NCI-H1417 (cell line): ENCODE data around the gene HPCAL1.

ENCODE experiments used
- DNase-seq, 3 experiments: peaks; one replicate each; lab custom pipeline; 2025; lab: John Stamatoyannopoulos, UW

Gene HPCAL1

DNA sequence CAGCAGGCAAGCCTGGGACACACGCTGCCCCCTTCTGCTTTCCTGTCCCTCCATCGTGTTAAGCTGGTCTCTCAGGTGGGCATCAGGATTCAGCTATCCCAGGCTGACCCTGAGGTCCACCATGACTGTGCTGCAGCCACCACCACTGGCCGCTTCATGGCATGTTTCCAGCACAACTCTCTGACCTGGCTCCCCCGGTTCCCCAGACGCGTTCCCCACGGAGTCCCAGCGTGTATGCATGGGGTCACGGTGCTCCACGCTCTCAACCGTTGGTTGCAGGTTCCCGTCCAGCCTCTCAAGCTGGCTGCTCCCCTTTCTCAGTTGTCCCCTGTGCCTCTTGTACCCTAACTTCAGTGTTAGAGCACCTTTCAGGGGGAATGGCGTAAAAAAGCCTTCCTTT lies 20.3 kb downstream of the HPCAL1 start:
- DNase-seq: no peak

DNA sequence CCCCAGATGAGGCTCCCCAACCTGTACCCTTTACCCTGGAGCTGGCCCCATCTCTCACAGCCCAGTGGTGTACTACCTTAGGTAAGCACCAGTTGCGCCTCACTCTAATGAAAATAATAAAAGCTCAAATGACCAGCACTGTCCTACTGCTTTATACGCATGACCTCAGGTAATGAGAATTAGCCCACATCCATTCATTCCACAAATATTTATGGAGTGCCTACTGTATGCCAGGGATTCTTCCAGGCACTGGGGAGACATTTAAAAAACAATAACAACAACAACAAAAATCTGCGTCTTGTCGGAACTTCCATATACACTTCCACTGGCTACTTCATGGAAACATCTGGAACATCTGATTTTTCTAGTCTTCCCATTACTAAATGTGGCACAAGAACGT lies 20.8 kb downstream of the HPCAL1 start:
- DNase-seq: no peak

DNA sequence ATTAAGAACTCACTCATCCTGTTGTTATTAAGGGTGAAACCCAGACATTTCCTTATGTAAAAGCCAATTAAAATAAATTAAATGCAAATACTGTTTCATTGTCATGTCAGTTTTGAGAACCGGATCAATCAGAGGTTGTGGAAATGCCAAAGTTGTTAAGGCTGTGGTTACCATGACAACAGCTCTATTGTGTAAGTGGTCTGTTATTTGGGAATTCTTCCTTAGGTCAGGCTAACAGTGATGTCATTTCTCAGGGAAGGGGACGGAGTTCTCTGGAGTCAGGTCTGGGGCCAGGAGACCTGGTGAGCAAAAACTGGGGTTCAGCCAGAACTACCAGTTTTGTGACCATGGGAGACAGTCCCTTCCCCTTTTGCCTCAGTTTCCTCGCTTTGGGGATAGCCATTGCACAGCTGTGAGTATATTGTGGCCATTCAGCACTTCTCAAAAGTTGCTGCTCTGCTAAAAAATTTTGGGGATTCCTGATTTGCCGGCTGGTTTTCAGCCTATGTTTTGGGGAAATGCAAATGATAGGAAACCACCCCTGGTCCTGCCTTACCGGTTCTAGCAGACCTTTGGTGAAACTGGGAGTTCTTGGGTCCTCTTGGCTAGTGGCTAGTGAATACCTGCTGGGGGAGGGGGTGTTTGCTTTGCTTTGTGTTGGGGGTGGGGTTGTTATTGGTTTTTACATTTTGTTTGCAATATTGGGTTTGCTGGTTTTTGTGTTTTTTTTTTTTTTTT lies 21.6 kb downstream of the HPCAL1 start:
- peak in 1 of 3 experiments; percentile 20 for DNase-seq

DNA sequence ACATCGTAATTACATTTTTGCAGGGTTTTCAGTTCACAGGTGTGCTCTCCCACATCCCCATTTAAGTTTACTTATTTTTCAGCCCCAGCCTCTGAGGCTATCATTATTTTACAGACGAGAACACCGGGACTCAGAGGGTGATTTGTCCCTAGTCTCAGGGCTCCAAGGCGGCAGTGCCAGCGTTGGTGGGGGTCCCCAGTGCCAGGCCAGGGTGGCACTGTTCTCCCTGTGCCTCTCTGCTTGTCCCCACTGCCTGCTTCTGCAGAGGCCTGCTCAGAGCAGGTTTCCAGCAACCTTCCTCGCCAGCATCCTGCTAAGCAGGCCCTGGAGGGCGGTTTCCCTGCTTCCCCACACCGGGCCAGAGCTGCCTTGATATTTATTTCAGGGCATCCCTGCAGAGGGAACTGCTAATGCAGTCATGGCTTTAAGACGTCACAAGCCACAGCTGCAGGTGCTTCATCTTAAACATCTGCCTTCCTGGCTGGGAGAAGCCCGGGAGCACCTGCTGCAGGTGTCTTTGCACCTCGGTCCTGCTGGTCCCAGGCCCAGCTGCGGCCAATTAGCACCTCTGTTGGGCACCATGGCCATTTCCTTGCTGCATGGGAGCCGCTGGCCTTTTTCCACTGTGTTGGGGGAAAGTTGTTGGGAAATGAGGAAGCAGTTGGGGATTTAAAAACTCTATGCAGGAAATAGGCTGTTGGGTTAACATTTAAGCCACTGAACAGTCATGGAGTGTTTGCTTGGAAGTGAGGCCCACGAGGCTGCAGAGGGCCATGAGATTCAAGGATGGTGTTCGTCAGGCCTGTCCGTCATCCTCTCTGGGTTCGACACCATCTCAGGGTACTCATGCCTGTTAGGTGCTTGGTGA lies 22.8 kb downstream of the HPCAL1 start:
- DNase-seq: peak; percentile 51 to 90 (median 83)

DNA sequence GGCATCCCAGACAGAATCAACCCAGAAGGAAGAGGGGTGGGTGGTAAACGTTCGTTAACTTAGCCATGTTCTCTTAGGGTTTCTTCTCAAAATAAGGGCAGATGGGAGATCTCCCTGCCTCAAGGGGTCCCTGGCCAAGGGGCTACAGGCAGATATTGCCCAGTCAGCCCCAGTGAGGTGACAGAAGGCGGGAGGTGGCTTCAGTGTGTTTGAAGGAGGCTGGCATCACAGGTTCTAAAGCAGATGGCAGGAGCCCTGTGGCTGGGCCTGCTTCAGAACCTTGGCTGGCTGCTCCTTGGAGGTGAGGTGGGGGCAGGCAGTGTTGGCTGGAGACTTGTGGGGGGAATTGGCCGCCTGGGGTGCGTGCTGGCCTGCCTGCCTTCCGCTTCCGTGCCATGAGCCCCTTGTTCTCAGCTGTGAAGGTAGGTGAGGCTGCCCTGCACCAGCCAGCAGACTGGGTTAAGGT lies 23.5 kb downstream of the HPCAL1 start:
- no peak for DNase-seq

DNA sequence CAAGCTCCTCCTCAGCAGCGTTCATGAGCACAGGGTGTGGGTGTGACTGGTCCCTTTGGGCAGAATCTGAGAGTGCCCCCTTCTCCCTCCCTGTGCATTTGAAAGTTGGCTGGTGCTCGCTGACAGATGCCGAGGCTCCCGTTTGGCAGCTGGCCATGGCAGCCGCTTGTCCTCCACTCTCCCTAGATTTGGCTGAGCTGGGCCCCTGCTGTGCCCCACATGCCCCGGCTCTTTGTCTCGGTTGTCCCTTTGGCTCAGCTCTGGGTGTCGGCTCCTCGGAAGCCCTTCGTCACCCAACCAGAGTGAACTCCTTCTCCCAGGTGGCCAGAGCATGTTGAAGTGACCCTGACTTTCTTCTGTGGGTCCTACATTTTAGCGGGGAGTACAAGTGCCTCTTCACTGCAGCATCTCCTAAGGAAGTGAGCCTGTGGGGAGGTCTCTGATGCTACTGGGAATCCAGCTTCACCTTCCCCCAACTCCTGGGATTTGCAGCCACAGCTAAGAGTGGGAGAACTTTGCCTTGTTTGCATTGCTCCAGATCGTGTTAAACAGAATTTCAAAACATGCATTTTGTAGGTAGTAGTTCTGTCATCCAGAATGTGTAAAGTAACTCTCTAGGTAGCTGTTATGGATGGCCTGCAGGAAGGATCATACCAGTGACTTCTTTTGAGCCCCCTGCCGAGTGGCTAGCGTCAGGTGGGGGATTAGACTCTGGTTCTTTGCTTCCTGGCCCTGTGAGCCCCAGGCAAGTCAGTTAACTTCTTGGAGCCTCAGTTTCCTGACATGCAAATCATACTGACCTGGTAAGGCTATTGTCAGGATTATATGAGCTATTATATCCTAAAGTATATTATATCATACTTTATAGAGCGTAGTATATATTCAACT lies 24.2 kb downstream of the HPCAL1 start:
- DNase-seq: peak; percentile 38 to 67 (median 62)

DNA sequence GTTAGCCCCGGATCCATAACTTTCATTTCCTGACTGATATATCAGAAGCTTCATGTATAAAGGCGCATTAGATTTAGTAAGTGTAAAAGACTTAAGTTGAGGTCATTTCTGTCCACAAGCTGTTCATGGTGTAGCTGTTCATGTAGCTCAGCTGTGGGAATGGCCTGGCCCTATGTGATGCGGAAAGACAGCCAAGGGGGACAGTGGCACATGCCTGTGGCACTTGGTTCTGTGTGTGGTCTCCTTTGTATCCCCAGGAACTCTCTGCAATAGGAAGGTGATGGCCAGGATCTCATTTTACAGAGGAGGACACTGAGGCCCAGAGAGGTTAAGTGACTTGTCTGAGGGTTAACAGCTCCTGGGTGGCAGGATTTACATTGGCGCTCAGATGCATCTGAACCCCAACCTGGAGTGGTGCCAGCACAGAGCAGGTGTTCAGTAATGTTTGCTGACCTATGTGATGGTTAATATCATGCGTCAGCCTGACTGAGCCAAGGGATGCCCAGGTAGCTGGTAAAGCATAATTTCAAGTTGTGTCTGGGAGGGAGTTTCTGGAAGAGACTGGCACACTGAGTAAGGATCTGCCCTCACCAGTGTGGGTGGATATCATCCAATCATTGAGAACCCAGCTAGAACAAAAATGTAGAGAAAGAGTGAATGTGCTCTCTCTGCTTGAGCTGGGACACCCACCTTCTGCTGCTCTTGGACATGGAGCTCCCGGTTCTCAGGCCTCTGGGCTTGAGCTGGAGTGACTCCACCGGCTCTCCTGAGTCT lies 25.4 kb downstream of the HPCAL1 start:
- peak in 2 of 3 experiments; percentile 12 to 51 for DNase-seq

DNA sequence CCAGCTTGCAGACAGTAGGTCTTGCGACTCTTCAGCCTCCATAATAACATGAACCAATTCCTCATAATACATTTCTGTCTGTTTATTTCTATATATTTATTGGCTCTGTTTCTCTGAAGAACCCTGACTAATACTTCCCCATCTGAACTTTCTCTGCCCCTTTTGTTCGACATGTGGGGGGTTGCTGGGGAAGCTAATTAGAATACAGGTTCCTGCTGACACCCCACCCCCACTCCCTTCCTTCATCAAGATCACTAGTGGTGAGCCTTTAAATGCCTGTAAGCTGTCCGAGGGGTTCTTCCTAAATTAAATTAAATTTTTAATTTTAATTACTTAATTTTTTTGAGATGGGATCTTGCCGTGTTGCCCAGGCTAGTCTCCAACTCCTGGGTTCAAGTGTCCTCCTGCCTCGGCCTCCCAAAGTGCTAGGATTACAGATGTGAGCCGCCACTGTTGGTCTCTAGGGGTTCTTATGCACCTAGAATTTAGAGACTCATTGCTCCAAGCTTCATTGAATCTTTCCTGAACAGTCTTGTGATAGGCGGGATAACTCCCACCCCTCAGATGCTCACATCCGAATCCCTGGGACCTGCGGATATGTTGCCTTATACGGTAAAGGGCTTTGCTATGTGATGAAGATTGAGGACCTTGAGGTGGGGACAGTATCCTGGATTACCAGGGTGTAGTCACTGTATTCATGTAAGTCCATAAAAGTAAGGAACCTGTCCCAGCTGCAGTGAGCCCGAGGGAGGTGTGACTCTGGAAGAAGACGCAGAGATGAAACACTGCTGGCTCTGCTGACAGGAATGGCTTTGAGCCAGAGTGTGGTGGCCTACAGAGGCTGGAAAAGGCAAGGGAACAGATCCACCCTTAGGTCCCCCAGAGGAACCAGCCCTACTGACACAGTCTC lies 26.2 kb downstream of the HPCAL1 start:
- no peak for DNase-seq

DNA sequence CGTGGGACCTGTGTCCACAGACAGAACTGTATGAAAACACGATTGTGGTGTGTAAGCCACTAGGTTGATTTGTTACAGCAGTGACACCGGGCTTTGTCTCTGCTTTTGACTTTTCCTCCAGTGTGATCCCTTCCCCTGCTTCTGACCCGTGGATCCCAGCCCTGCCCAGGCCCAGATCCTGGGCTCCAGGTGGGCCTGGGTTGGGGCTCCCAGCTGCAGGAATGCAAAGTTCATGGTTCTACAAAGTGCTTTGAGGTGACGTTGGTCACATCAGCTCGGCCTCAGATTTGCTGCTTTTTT lies 26.8 kb downstream of the HPCAL1 start:
- DNase-seq: no peak

DNA sequence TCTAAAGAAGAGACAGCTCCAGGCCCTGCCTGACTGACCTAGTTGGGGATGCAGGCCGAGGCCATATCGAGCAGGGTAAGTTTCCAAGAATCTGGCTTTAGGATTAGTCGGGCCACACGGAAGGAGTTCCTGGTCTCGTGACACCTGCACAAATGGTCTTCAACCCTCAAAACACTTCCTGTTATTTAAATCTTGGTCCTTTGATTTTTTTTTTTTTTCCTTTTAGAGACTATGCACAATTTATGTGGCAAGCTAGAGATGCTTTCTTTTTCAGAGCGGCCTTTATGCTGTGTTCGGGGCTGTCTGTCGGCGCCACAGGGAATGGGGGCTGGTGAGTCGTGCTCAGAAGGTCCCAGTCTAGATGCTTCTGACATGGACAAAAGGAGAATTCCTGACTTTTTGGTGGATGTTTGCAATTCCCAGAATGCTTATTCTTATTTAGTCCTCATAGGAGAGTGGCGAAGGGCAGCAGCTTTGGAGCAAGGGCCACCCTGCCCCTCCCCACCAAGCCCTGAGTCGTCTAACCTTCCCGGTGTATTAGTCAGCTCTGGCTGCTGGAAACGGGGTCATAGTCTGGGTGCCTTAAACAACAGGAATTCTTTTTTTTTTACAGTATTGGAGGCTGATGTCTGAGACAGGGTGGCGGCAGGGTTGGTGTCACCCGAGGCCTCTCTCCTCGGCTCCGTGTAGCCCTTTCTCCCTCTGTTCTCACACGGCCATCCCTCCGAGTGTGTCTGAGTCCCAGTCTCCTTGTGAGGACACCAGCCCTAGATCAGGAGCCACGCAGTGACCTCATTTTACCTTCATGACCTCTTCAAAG lies 27.4 kb downstream of the HPCAL1 start:
- DNase-seq: no peak

DNA sequence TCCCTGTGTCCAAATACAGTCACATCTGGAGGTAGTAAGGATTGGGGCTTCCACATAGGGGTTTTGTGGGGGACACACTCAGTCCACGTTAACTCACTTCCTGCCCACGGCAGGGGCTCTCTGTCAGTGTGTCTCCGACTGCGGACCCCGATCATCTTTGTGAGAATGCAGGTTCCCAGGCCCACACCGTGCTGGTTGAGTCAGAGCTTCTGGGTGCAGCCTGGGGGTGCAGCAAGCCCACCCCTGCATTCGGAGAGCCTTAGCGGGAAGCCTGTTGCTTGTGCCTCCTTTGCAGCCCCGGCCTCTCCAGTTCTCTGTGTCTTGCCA lies 28.0 kb downstream of the HPCAL1 start:
- DNase-seq: no peak

DNA sequence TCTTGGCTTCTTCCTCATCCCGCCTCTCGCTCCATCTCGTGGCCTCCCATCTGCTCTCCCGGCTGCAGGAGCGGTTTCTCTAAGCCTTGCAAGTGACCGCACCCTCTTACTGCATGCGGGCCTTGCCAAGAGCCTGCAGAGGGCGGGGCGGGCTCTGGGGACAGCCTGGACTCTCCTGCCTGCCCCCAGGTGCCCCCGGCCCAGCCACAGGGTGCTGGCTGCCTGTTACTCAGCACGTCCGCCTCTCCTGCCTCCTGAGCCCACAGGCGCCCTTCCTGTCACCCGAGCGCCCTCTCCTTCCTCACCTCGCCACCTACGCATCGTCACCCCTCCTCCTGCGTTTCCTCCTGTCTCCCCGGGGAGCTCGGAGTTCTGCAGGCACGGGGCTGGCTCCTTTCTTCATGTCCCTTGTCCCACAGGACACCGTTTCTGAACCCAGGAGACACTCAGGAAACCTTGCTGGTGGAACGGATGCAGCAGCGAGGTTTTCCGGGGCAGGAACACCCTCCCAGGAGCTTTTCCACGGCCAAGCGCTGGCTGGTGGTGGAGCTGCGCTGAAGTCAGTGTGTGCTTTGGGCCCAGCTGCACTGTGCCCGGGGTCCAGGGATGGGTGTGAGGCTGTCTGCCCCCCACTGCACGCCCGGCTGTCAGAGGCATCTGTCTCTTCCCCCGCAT lies 28.5 kb downstream of the HPCAL1 start:
- no peak for DNase-seq

DNA sequence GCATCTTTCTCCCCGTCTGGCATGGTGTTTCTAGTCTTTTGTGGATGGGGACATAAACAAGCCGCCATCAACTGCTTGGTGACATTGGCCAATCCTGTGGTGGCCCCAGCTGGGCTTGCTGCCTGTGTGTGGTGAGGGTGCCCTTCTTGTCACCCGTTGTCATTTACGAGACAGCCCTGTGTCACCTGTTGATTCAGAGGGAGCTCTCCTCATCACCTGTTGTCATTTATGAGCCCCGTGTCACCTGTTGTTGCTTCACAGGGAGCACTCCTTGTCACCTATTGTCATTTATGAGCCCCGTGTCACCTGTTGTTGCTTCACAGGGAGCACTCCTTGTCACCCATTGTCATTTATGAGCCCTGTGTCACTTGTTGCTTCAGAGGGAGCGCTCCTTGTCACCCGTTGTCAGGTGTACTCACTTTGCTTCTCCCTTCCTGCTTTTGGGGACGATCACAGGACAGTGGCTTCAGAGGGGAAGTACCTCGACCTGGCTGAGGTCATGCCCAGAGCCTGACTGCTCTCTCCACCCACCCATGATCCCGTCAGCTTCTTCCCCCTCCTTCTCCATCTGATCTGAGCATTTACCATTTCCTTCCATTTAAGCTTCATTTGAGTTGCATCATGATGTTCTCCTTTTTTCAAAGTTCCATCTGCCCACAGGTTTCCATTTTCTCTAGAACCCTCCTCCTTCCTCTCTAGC lies 29.1 kb downstream of the HPCAL1 start:
- DNase-seq: peak in 1 of 3 experiments; percentile 48

DNA sequence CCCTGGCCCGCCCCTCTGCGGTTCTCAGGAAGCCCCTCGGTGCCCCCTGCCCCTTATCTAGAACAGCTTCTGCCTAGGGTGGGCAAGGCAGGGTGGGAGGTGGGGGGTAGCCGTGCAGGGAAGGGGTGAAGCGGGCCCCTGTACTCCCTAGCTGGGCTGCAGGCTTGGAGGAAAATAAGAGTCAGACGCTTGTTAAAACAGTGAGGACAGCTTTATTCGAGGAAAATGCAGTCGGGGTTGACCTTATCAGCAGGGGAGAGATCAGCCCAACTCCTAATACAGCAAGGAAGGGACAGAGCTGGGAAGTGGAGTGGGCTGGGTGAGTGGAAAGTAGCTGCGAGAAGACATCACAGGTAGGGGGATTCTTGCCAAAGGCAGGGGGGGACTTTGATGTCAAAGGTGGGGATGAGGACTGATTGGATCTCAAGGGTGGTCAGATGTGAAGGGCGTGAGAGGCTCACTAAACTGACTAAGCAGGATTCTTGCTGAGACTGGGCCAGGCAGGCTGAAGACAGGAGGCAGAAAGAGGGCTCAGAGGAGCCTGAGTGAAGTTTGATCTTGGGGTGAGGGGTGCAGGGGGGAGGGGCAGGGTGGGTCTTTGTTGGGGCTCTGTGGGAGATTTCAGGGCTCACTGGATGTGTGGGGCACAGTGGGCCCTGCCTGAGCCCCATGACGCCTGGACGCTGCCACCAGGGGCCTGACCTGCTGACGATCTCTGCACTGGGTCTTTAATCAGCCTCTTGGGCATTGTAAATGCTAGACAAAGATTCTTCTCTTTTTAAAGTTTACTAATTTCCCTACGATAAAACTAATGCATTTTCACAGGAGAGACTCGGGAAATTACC lies 29.9 kb downstream of the HPCAL1 start:
- DNase-seq: no peak

DNA sequence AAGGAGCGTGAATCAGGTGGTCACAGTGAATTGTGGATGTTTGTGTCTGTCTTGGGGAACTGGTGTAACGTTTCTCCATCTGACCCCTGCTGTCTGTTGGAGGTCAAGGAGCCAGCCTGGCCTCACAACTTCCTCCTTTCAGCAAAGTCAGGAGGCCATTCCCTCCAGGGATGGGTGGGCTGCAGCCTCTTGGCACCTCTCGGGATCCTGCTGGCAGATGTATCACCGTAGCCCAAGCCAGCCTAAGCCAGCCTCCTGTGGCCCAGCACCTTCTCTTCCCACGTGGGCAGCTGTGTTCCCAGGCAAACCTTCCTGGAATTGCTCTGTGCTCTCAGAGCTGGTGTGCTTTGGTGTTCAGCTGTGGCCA lies 30.5 kb downstream of the HPCAL1 start:
- DNase-seq: no peak

DNA sequence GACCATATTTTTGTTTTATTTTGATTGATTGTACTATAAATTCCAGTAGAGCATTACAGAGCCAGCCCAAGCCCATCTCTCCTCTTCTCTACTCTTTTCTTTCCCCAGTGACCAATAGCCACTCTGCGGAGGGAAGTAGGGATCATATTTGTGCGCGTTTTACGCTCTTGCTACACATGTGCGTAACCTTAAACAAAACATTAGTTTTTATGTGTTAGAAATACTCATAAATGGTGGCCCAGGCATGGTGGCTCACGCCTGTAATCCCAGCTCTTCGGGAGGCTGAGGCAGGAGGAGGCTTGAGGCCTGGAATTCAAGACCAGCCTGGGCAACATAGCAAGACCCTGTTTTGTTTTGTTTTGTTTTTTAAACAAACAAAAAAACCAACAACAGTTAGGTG lies 31.3 kb downstream of the HPCAL1 start:
- DNase-seq: no peak

DNA sequence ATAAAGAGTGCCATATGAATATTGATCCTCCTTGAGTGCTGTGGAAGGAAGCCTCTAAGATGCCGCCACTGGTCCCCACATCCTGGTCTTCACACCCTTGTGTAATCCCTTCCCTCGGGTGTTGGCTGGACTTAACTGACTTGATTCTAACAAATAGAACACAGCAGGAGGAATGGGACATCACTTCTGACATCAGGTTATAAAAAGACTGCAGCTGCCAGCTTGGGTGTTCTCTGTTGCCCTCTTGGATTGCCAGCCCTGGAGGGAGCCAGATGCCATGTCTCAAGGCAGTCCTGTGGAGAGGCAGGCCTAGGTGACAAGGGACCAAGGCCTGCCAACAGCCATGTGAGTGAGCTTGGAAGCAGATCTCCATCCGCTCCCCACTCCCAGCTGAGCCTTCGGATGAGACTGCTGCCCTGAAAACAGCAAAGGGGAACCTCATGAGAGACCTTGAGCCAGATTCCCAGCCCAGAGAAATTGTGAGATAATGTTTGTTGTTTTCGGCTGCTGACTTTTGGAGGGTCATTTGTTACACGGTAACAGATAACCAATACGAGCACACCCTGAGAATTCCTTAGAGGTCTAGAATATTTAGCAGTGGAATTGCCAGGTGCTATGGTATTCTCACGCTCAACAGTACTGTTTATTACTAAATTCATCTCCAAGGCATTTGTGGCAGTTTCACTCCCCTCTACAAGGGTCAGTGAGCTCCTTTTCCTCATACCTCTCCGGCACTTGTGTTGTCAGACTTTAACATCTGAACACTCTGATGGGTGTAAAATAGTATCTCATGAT lies 32.5 kb downstream of the HPCAL1 start:
- DNase-seq: no peak
